ENCODE results near the gene LILRA2. TPM values are rescaled to one million over a fixed set of nuclear protein-coding genes. Genes with fewer than 3 reads are reported as not detected.
"Not testable (repeated sequence)": the region's sequence is repeated elsewhere in the genome, so short reads cannot be mapped to it uniquely, and the experiment has no call there.

LILRA2 gene
- total RNA-seq, 1 donor: not detected

- H3K4me3 ChIP-seq (ENCODE audit: low read depth, low read length): no peak overlapping the region
- DNase-seq (ENCODE audit: low read depth): no peak
- TF ChIP-seq, protein P1, sequence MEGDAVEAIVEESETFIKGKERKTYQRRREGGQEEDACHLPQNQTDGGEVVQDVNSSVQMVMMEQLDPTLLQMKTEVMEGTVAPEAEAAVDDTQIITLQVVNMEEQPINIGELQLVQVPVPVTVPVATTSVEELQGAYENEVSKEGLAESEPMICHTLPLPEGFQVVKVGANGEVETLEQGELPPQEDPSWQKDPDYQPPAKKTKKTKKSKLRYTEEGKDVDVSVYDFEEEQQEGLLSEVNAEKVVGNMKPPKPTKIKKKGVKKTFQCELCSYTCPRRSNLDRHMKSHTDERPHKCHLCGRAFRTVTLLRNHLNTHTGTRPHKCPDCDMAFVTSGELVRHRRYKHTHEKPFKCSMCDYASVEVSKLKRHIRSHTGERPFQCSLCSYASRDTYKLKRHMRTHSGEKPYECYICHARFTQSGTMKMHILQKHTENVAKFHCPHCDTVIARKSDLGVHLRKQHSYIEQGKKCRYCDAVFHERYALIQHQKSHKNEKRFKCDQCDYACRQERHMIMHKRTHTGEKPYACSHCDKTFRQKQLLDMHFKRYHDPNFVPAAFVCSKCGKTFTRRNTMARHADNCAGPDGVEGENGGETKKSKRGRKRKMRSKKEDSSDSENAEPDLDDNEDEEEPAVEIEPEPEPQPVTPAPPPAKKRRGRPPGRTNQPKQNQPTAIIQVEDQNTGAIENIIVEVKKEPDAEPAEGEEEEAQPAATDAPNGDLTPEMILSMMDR (IDR thresholded peaks at IDR 0.05; ENCODE audit: insufficient read depth, low read depth, low read length): no peak
These were observed 1.0 kb downstream of the LILRA2 start for GRCh38 chr19:54574527-54575056.

DNA sequence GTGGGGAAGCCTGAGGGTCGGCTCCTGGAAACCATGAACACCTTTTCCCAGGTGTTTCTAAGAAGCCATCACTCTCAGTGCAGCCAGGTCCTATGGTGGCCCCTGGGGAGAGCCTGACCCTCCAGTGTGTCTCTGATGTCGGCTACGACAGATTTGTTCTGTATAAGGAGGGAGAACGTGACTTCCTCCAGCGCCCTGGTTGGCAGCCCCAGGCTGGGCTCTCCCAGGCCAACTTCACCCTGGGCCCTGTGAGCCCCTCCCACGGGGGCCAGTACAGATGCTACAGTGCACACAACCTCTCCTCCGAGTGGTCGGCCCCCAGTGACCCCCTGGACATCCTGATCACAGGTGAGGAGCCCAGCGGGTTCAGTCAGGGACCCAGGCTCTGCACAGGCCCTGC is 1.6 kb downstream of the LILRA2 start:
- DNase-seq (ENCODE audit: low read depth); H3K4me3 ChIP-seq (ENCODE audit: low read depth, low read length): not testable (repeated sequence)

- no peak overlapping the region for H3K4me3 ChIP-seq (ENCODE audit: low read depth, low read length)
- TF ChIP-seq, protein P1 (IDR thresholded peaks at IDR 0.05; ENCODE audit: insufficient read depth, low read depth, low read length): no peak
- DNase-seq (ENCODE audit: low read depth): no peak
These were observed 2.9 kb downstream of the LILRA2 start for GRCh38 chr19:54576411-54576976.

DNA sequence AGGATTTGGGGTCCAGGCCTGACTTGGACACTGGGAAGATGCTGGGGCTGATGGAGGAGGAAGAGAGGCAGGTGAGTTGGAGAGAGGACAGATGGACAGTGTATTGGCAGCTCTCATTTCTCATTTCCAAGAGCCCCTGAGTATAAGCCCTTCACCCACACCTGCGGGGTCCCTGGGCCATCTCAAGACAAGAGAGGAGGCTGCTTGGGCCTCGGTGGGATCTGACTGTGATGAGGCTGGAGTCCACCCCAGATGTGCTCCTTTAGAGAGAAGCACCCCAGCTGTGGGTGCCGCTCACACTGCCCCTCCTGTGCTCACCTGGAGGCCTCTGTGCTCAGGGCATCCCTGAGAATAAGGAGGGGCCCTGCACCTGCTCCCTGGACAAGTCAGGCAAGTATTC is 3.7 kb downstream of the LILRA2 start:
- TF ChIP-seq, protein P1 (IDR thresholded peaks at IDR 0.05; ENCODE audit: insufficient read depth, low read depth, low read length): no peak
- H3K4me3 ChIP-seq (ENCODE audit: low read depth, low read length): no peak overlapping the region
- no peak for DNase-seq (ENCODE audit: low read depth)

GRCh38 chr19:54578268-54578667 is 4.7 kb downstream of the LILRA2 start:
- not testable (repeated sequence) for H3K4me3 ChIP-seq (ENCODE audit: low read depth, low read length); DNase-seq (ENCODE audit: low read depth)

DNA sequence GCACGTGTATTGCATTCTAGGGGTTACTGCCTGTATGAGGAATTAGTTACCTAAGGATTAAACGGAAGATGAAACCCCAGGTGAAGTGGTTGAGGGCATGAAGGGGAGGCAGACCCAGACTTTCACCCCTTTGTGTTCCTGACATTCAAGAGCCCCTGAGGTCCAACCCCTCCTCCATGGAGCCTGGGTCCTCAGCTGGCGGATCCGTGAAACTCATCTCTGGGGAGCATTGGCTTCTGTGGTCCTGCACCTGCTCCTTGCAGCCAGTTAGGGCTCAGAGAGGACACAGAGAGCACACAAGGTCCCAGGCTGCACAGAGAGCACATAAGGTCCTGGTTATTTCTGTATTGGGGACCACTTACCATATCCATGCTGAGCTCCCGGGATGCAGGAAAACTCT is 12.8 kb downstream of the LILRA2 start:
- TF ChIP-seq, protein P1 (IDR thresholded peaks at IDR 0.05; ENCODE audit: insufficient read depth, low read depth, low read length): no peak
- DNase-seq (ENCODE audit: low read depth): no peak
- no peak overlapping the region for H3K4me3 ChIP-seq (ENCODE audit: low read depth, low read length)

DNA sequence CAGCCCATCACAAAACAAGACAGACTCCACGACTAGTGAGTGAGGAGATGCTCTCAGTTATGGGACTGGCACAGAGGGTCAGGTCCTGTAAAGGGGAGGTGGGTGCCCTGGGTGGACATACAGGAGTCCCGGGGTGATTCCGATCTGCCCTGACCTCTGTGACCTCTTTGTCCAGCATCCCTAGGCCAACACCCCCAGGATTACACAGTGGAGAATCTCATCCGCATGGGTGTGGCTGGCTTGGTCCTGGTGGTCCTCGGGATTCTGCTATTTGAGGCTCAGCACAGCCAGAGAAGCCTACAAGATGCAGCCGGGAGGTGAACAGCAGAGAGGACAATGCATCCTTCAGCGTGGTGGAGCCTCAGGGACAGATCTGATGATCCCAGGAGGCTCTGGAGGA is 13.4 kb downstream of the LILRA2 start:
- no peak for DNase-seq (ENCODE audit: low read depth)
- H3K4me3 ChIP-seq (ENCODE audit: low read depth, low read length): no peak overlapping the region
- TF ChIP-seq, protein P1 (IDR thresholded peaks at IDR 0.05; ENCODE audit: insufficient read depth, low read depth, low read length): no peak

DNA sequence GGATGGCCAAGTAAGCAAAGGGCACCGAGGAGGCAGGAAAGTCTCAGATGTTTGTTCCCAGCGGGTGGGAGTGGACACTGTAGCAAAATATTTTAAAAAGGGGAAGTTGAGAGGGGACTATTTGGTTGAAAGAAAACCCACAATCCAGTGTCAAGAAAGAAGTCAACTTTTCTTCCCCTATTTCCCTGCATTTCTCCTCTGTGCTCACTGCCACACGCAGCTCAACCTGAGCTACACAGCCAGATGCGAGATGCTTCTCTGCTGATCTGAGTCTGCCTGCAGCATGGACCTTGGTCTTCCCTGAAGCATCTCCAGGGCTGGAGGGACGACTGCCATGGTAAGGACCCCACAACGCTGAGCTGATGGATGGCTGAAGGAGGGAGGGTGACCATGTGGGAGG is 19.9 kb downstream of the LILRA2 start, which contains the start of gene LILRA1:
LILRA1 (plus strand) TSS at position 188 of the 400 bp plus-strand sequence. CDS start 613 bp downstream, outside the sequence.
- not testable (repeated sequence) for H3K4me3 ChIP-seq (ENCODE audit: low read depth, low read length); DNase-seq (ENCODE audit: low read depth)

- not testable (repeated sequence) for H3K4me3 ChIP-seq (ENCODE audit: low read depth, low read length); DNase-seq (ENCODE audit: low read depth)
These were observed 20.5 kb downstream of the LILRA2 start for GRCh38 chr19:54593931-54594626.

All from fibroblast of villous mesenchyme (primary cell).